ENCODE results near the gene CTAGE15.
"Not testable (repeated sequence)": the region's sequence is repeated elsewhere in the genome, so short reads cannot be mapped to it uniquely, and the experiment has no call there.

DNA sequence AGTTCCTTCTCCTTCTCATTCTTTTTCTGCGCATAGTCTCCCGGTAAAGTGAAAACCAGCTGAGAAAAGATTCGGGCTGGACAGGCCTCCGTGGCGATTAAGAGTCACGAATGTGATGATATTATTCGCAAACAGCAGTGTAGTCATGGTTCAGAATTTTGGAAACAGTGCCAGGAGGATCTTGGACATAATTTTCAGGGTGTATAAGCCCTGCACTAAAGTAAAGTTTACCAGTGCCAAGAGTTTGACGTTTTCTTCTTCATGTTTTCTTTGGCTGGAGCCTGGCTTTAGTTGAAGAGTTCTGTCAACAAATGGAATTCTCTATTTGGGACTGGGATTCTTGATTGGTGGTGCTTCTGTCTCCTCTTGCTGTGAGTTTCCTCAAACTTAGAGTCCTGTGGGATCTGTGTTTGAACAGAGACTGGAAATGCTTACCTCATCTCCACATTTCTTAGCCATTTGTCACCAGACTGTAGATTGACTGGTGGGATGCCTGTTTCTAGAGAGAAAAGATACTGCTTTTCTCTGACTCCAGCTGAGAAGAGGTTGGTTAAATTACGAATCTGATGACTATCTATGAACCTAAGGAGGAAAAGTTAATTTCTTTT is 49.2 kb upstream of the CTAGE15 start:
- TF ChIP-seq, protein P1, sequence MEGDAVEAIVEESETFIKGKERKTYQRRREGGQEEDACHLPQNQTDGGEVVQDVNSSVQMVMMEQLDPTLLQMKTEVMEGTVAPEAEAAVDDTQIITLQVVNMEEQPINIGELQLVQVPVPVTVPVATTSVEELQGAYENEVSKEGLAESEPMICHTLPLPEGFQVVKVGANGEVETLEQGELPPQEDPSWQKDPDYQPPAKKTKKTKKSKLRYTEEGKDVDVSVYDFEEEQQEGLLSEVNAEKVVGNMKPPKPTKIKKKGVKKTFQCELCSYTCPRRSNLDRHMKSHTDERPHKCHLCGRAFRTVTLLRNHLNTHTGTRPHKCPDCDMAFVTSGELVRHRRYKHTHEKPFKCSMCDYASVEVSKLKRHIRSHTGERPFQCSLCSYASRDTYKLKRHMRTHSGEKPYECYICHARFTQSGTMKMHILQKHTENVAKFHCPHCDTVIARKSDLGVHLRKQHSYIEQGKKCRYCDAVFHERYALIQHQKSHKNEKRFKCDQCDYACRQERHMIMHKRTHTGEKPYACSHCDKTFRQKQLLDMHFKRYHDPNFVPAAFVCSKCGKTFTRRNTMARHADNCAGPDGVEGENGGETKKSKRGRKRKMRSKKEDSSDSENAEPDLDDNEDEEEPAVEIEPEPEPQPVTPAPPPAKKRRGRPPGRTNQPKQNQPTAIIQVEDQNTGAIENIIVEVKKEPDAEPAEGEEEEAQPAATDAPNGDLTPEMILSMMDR (IDR thresholded peaks at IDR 0.05; ENCODE audit: poor library complexity, severe bottlenecking) = not testable (repeated sequence)
- TF ChIP-seq, protein P2, sequence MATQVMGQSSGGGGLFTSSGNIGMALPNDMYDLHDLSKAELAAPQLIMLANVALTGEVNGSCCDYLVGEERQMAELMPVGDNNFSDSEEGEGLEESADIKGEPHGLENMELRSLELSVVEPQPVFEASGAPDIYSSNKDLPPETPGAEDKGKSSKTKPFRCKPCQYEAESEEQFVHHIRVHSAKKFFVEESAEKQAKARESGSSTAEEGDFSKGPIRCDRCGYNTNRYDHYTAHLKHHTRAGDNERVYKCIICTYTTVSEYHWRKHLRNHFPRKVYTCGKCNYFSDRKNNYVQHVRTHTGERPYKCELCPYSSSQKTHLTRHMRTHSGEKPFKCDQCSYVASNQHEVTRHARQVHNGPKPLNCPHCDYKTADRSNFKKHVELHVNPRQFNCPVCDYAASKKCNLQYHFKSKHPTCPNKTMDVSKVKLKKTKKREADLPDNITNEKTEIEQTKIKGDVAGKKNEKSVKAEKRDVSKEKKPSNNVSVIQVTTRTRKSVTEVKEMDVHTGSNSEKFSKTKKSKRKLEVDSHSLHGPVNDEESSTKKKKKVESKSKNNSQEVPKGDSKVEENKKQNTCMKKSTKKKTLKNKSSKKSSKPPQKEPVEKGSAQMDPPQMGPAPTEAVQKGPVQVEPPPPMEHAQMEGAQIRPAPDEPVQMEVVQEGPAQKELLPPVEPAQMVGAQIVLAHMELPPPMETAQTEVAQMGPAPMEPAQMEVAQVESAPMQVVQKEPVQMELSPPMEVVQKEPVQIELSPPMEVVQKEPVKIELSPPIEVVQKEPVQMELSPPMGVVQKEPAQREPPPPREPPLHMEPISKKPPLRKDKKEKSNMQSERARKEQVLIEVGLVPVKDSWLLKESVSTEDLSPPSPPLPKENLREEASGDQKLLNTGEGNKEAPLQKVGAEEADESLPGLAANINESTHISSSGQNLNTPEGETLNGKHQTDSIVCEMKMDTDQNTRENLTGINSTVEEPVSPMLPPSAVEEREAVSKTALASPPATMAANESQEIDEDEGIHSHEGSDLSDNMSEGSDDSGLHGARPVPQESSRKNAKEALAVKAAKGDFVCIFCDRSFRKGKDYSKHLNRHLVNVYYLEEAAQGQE (IDR thresholded peaks at IDR 0.05; ENCODE audit: borderline replicate concordance) = not testable (repeated sequence)
- not testable (repeated sequence) for TF ChIP-seq EP300 (conservative IDR thresholded peaks at IDR 0.05; ENCODE audit: poor library complexity, severe bottlenecking); RAD21 (conservative IDR thresholded peaks at IDR 0.05)
